Neural crest cell (in vitro differentiated cells): Measurements from ENCODE around the gene PKMYT1. TPM values are rescaled to one million over a fixed set of nuclear protein-coding genes. Genes with fewer than 3 reads are reported as not detected.
A peak's percentile ranks its signal among the peaks of the same experiment; 100 is the strongest.
"Not testable (repeated sequence)": the region's sequence is repeated elsewhere in the genome, so short reads cannot be mapped to it uniquely, and the experiment has no call there.

Source experiments
- DNase-seq: peaks from one replicate; pipeline ENCODE4 v3.0.0; 2021; ENCODE audit warnings: low read depth, mixed read lengths, low spot score
- H3K27ac Mint-ChIP-seq: one replicate; pipeline ENCODE4 v1.8.0; 2021; ENCODE audit warnings: mild to moderate bottlenecking, mixed read lengths; ENCODE audit not compliant: unreplicated experiment
- H3K27me3 Mint-ChIP-seq: 2 replicates; pipeline ENCODE4 v1.8.0; 2021; ENCODE audit warnings: low read depth, mild to moderate bottlenecking, mixed read lengths
- H3K36me3 Mint-ChIP-seq: 2 replicates; pipeline ENCODE4 v1.8.0; 2021; ENCODE audit warnings: low read depth, mild to moderate bottlenecking, mixed read lengths
- H3K4me1 Mint-ChIP-seq: 2 replicates; pipeline ENCODE4 v1.8.0; 2021; ENCODE audit warnings: mixed read lengths
- H3K4me3 Mint-ChIP-seq: one replicate; pipeline ENCODE4 v1.8.0; 2021; ENCODE audit warnings: mild to moderate bottlenecking, mixed read lengths
- H3K9me3 Mint-ChIP-seq: 2 replicates; pipeline ENCODE4 v1.8.0; 2021; ENCODE audit warnings: mixed read lengths
- total RNA-seq: library from RNA; stranded (reverse); gene quantifications from 2 replicates; pipeline ENCODE4 v1.2.1, GENCODE V29; 2021
- TF ChIP-seq, protein P1 (sequence below): fragments of 200-600 bp; sonication (generic); conservative IDR thresholded peaks from 2 replicates; pipeline ENCODE4 v1.5.0; 2021; ENCODE audit warnings: antibody characterized with exemption, mild to moderate bottlenecking

The PKMYT1 gene
- total RNA-seq, 1 donor from 2014 or later = 82.2 TPM

GRCh38 chr16:2950353-2950724, 29.9 kb downstream of the PKMYT1 start:
- TF ChIP-seq, protein P1, sequence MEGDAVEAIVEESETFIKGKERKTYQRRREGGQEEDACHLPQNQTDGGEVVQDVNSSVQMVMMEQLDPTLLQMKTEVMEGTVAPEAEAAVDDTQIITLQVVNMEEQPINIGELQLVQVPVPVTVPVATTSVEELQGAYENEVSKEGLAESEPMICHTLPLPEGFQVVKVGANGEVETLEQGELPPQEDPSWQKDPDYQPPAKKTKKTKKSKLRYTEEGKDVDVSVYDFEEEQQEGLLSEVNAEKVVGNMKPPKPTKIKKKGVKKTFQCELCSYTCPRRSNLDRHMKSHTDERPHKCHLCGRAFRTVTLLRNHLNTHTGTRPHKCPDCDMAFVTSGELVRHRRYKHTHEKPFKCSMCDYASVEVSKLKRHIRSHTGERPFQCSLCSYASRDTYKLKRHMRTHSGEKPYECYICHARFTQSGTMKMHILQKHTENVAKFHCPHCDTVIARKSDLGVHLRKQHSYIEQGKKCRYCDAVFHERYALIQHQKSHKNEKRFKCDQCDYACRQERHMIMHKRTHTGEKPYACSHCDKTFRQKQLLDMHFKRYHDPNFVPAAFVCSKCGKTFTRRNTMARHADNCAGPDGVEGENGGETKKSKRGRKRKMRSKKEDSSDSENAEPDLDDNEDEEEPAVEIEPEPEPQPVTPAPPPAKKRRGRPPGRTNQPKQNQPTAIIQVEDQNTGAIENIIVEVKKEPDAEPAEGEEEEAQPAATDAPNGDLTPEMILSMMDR = no peak
- H3K9me3 Mint-ChIP-seq = peaks cover 4% of the 10 kb centered on the region
- H3K4me1 Mint-ChIP-seq = no peaks in the 10 kb centered on the region
- DNase-seq = no peak
- H3K27me3 Mint-ChIP-seq = no peaks in the 10 kb centered on the region
- no peak overlapping the region for H3K27ac Mint-ChIP-seq
- peaks cover 7% of the 10 kb centered on the region for H3K36me3 Mint-ChIP-seq
- no peak overlapping the region for H3K4me3 Mint-ChIP-seq

GRCh38 chr16:2949705-2950352, 30.4 kb downstream of the PKMYT1 start:
- Mint-ChIP-seq H3K4me1 (no peaks in the 10 kb centered on the region), H3K27ac (no peak overlapping the region), H3K4me3 (no peak overlapping the region), H3K36me3 (peaks cover 7% of the 10 kb centered on the region), H3K9me3 (peaks cover 4% of the 10 kb centered on the region), H3K27me3 (no peaks in the 10 kb centered on the region)
- TF ChIP-seq, protein P1 = no peak
- DNase-seq = no peak

DNA sequence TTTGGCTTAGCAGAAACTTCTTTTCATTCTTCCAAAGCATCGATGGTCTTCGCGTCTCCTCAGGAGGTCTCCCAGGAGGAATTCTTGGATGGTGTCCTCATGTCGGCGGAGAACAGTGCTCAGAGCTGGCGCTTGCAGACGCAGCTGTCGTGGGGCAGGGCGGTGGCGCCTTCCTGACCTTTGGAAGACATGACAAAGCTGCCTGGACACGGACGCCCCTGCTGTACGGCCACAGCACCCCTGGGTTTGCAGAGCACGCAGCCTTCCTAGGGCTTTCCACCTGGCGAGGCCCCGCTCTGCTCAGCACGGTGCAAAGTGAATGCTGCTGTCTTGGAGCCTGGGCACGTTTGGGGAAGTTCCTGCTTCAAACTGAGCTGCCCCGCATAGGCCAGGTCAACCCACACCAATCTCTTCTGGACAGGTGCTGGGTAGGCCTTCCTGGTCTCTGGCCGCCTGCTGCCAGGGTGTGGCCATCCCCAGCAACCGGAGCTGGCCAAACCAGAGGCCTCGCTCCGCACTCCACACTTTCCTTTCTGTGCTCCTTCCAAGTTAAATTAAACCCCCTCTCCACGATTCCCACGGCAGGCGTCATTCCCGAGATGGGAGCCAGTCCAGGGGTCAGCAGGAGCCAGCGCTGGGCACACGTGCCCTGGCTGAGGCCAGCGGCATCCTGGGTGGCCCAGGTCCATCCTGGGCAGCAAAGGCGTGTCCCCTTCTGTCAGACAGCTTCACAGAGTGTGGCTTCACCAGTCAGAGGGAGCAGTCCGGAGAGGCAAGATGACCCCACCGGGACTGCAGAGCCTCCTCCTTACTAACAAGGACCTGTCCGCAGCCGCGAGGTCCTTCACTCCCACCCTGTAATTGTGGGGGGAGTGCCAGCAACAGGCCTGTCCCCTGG, 31.2 kb downstream of the PKMYT1 start:
- Mint-ChIP-seq H3K9me3 (peaks cover 4% of the 10 kb centered on the region), H3K27me3 (no peaks in the 10 kb centered on the region), H3K27ac (peak overlapping the region; percentile 50), H3K4me3 (no peak overlapping the region), H3K36me3 (peaks cover 7% of the 10 kb centered on the region), H3K4me1 (no peaks in the 10 kb centered on the region)
- no peak for DNase-seq
- TF ChIP-seq, protein P1 = no peak

DNA sequence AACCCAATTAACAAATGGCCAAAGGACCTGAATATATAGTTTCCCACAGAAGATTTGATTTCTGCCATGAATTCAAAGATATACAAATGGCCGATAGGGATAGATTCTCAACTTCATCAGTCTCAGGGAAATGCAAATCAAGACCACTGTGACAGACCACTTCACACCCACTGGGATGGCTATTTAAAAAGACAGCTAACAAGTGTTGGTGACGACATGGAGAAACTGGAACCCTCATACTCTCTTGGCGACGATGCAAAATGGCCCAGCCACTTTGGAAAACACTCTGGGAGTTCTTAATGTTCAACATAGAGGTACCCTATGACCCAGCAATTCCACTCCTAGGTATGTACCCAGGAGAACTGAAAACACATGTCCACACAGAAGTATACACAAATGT, 33.6 kb downstream of the PKMYT1 start:
- Mint-ChIP-seq H3K4me3 (no peak overlapping the region), H3K36me3 (peaks cover 10% of the 10 kb centered on the region), H3K9me3 (peaks cover 4% of the 10 kb centered on the region), H3K27ac (no peak overlapping the region), H3K27me3 (no peaks in the 10 kb centered on the region), H3K4me1 (no peaks in the 10 kb centered on the region)
- DNase-seq = no peak
- TF ChIP-seq, protein P1 = no peak

- not testable (repeated sequence) for H3K4me3 Mint-ChIP-seq, H3K27me3 Mint-ChIP-seq, H3K9me3 Mint-ChIP-seq, H3K27ac Mint-ChIP-seq, H3K4me1 Mint-ChIP-seq, DNase-seq
- H3K36me3 Mint-ChIP-seq = peaks cover 10% of the 10 kb centered on the region
Measured at GRCh38 chr16:2943716-2944115, 36.5 kb downstream of the PKMYT1 start.

- no peak overlapping the region for H3K4me3 Mint-ChIP-seq
- H3K27me3 Mint-ChIP-seq = no peaks in the 10 kb centered on the region
- H3K4me1 Mint-ChIP-seq = no peaks in the 10 kb centered on the region
- H3K9me3 Mint-ChIP-seq = peaks cover 4% of the 10 kb centered on the region
- TF ChIP-seq, protein P1 = no peak
- H3K27ac Mint-ChIP-seq = no peak overlapping the region
- H3K36me3 Mint-ChIP-seq = peaks cover 9% of the 10 kb centered on the region
- DNase-seq = no peak
Measured at GRCh38 chr16:2942045-2942444, 38.2 kb downstream of the PKMYT1 start.
